HepG2 (cell line): ENCODE data around the gene TUBB4B. TPM values are rescaled to one million over a fixed set of nuclear protein-coding genes. Genes with fewer than 3 reads are reported as not detected.

Experiments used
- BORCS8-MEF2B ChIP-seq: sonication (generic); formaldehyde crosslinking; IDR thresholded peaks from 2 replicates; pipeline ENCODE4 v1.8.0; 2022; ENCODE audit warnings: mild to moderate bottlenecking, missing genetic modification reagents
- GABPB1 ChIP-seq: IDR thresholded peaks from 2 replicates; pipeline ENCODE4 v1.6.1; 2016; ENCODE audit warnings: mild to moderate bottlenecking, missing genetic modification reagents, moderate library complexity, missing compliant biosample characterization
- GTF2F1 ChIP-seq: fragments of 150-350 bp; IDR thresholded peaks from 2 replicates; pipeline ENCODE4 v1.6.1; 2014; ENCODE audit warnings: low read length
- JUND ChIP-seq: sonication (generic); formaldehyde crosslinking; IDR thresholded peaks from 2 replicates; pipeline ENCODE4 v1.8.0; 2022; ENCODE audit warnings: mild to moderate bottlenecking, missing genetic modification reagents
- KMT2A ChIP-seq: sonication (generic); formaldehyde crosslinking; IDR thresholded peaks from 2 replicates; pipeline ENCODE4 v1.4.0; 2020; ENCODE audit warnings: missing genetic modification reagents
- NBN ChIP-seq: fragments of 450-650 bp; conservative IDR thresholded peaks from 2 replicates; pipeline ENCODE4 v1.6.1; 2017
- NFKB2 ChIP-seq: sonication (generic); formaldehyde crosslinking; IDR thresholded peaks from 2 replicates; pipeline ENCODE4 v1.4.0; 2020; ENCODE audit warnings: missing genetic modification reagents, borderline replicate concordance
- NFKBIZ ChIP-seq: IDR thresholded peaks from 2 replicates; pipeline ENCODE4 v1.6.1; 2018; ENCODE audit warnings: missing genetic modification reagents, missing compliant biosample characterization
- RFXANK ChIP-seq: IDR thresholded peaks from 2 replicates; pipeline ENCODE4 v1.6.1; 2016
- SKI ChIP-seq: fragments of 450-650 bp; IDR thresholded peaks from one replicate; pipeline ENCODE4 v1.6.1; 2018; ENCODE audit warnings: mild to moderate bottlenecking; ENCODE audit not compliant: partially characterized antibody
- SP4 ChIP-seq: sonication (generic); formaldehyde crosslinking; IDR thresholded peaks from 2 replicates; pipeline ENCODE4 v1.8.1; 2023; ENCODE audit warnings: mild to moderate bottlenecking, missing genetic modification reagents
- SRF ChIP-seq: IDR thresholded peaks from 2 replicates; pipeline ENCODE4 v1.6.1; 2011; ENCODE audit warnings: mild to moderate bottlenecking, low read depth, low read length, moderate library complexity
- THYN1 ChIP-seq: sonication (generic); formaldehyde crosslinking; IDR thresholded peaks from 2 replicates; pipeline ENCODE4 v1.8.1; 2023; ENCODE audit warnings: low read depth, mild to moderate bottlenecking, moderate library complexity, missing genetic modification reagents, borderline replicate concordance
- ZFP41 ChIP-seq: sonication (generic); formaldehyde crosslinking; IDR thresholded peaks from 2 replicates; pipeline ENCODE4 v1.4.0; 2020; ENCODE audit warnings: mild to moderate bottlenecking, missing genetic modification reagents, borderline replicate concordance
- ZNF33A ChIP-seq: sonication (generic); formaldehyde crosslinking; IDR thresholded peaks from 2 replicates; pipeline ENCODE4 v1.5.1; 2020; ENCODE audit warnings: missing genetic modification reagents, mild to moderate bottlenecking, moderate library complexity, borderline replicate concordance
- ZNF34 ChIP-seq: sonication (generic); formaldehyde crosslinking; IDR thresholded peaks from 2 replicates; pipeline ENCODE4 v1.4.0; 2020; ENCODE audit warnings: mild to moderate bottlenecking, missing genetic modification reagents, borderline replicate concordance
- ZNF557 ChIP-seq: sonication (generic); formaldehyde crosslinking; IDR thresholded peaks from 2 replicates; pipeline ENCODE4 v1.4.0; 2020; ENCODE audit warnings: missing genetic modification reagents
- ZNF607 ChIP-seq: sonication (generic); formaldehyde crosslinking; IDR thresholded peaks from 2 replicates; pipeline ENCODE4 v1.5.1; 2020; ENCODE audit warnings: missing genetic modification reagents, mild to moderate bottlenecking, borderline replicate concordance
- ZNF644 ChIP-seq: IDR thresholded peaks from 2 replicates; pipeline ENCODE4 v1.6.1; 2016; ENCODE audit warnings: low read depth
- ZSCAN25 ChIP-seq: sonication (generic); formaldehyde crosslinking; IDR thresholded peaks from 2 replicates; pipeline ENCODE4 v1.8.0; 2022; ENCODE audit warnings: mild to moderate bottlenecking, missing genetic modification reagents
- ZSCAN29 ChIP-seq: sonication (generic); formaldehyde crosslinking; conservative IDR thresholded peaks from 2 replicates; pipeline ENCODE4 v1.4.0; 2020; ENCODE audit warnings: mild to moderate bottlenecking, missing genetic modification reagents
- polyA plus RNA-seq, 8 experiments: library from polyadenylated mRNA; depleted of rRNA in 3 of 8; stranded (reverse) in 7 of 8; unstranded in 1 of 8; fragments of >200 nt; fragmentation: Illumina TruSeq in 4 of 8; extraction: Trizol in 4 of 8; gene quantifications; 2 replicates each; pipeline versions ENCODE4 v1.2.1 to v1.2.3, GENCODE V29; 2011 to 2016; ENCODE audit warnings: low read depth in 4 of 8, missing spikeins in 1 of 8, mixed read lengths in 1 of 8; ENCODE audit not compliant: insufficient read depth in 1 of 8
- total RNA-seq, 5 experiments: library from RNA; depleted of rRNA; stranded (reverse); fragments of >200 nt; fragmentation: Illumina TruSeq; extraction: Trizol; gene quantifications; 2 replicates each; pipeline ENCODE4 v1.2.3, GENCODE V29; 2016; ENCODE audit warnings: low read depth in 1 of 5
- TF ChIP-seq, protein P1 (sequence below): sonication (generic); formaldehyde crosslinking; IDR thresholded peaks from 2 replicates; pipeline ENCODE4 v1.4.0; 2020; ENCODE audit warnings: mild to moderate bottlenecking, low read depth, missing genetic modification reagents
- TF ChIP-seq, protein P2 (sequence below): sonication (generic); formaldehyde crosslinking; IDR thresholded peaks from 2 replicates; pipeline ENCODE4 v1.5.0; 2020; ENCODE audit warnings: mild to moderate bottlenecking, missing genetic modification reagents
- TF ChIP-seq, protein P3 (sequence below): sonication (generic); formaldehyde crosslinking; IDR thresholded peaks from 2 replicates; pipeline ENCODE4 v1.4.0; 2020; ENCODE audit warnings: missing genetic modification reagents, borderline replicate concordance

The TUBB4B gene
- total and polyA plus RNA-seq, 2 of the 13 experiments (the other 11 are each of a cell fraction or from before 2014, with no cell fraction given): 182 to 412 TPM

DNA sequence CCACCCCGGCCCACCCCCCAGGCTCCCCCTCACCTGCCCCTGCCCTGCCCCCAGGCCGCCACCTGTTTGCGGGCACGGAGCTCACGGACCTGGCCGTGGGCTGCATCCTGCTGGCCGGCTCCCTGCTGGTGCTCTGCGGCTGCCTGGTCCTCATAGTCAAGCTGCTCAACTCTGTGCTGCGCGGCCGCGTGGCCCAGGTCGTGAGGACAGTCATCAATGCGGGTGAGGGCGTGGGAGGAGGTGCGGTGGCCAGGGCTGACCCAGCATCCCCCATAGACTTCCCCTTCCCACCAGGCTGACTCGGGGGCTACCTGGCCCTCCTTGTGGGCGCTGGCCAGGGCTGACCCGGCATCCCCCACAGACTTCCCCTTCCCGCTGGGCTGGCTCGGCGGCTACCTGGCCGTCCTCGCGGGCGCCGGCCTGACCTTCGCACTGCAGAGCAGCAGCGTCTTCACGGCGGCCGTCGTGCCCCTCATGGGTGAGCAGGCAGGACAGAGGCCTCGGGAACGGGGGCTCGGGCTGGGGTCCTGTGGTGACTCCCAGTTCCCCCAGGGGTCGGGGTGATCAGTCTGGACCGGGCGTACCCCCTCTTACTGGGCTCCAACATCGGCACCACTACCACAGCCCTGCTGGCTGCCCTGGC, 6.9 kb upstream of the TUBB4B start (continued):
- TF ChIP-seq ZFP41 (CRISPR knock-in tag) (no peak), NBN (no peak), NFKB2 (CRISPR knock-in tag) (0 out of 2 replicates have a peak, but pooled peaks have one; percentile 25), ZSCAN25 (CRISPR knock-in tag) (0 out of 2 replicates have a peak, but pooled peaks have one; percentile 59), ZNF34 (no peak), RFXANK (CRISPR knock-in tag) (no peak), ZNF644 (CRISPR knock-in tag) (no peak), JUND (CRISPR knock-in tag) (no peak), SRF (no peak), GABPB1 (peak; percentile 52; the same call in 1 of the 2 replicates), SKI (no peak), ZNF557 (CRISPR knock-in tag) (no peak), ZSCAN29 (no peak), GTF2F1 (no peak), SP4 (CRISPR knock-in tag) (no peak), ZNF33A (CRISPR knock-in tag) (no peak), BORCS8-MEF2B (CRISPR knock-in tag) (no peak), KMT2A (CRISPR knock-in tag) (0 out of 2 replicates have a peak, but pooled peaks have one; percentile 14), THYN1 (no peak), NFKBIZ (no peak), ZNF607 (CRISPR knock-in tag) (no peak)
- TF ChIP-seq, protein P1, sequence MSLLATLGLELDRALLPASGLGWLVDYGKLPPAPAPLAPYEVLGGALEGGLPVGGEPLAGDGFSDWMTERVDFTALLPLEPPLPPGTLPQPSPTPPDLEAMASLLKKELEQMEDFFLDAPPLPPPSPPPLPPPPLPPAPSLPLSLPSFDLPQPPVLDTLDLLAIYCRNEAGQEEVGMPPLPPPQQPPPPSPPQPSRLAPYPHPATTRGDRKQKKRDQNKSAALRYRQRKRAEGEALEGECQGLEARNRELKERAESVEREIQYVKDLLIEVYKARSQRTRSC (CRISPR knock-in tag): no peak
- TF ChIP-seq, protein P2, sequence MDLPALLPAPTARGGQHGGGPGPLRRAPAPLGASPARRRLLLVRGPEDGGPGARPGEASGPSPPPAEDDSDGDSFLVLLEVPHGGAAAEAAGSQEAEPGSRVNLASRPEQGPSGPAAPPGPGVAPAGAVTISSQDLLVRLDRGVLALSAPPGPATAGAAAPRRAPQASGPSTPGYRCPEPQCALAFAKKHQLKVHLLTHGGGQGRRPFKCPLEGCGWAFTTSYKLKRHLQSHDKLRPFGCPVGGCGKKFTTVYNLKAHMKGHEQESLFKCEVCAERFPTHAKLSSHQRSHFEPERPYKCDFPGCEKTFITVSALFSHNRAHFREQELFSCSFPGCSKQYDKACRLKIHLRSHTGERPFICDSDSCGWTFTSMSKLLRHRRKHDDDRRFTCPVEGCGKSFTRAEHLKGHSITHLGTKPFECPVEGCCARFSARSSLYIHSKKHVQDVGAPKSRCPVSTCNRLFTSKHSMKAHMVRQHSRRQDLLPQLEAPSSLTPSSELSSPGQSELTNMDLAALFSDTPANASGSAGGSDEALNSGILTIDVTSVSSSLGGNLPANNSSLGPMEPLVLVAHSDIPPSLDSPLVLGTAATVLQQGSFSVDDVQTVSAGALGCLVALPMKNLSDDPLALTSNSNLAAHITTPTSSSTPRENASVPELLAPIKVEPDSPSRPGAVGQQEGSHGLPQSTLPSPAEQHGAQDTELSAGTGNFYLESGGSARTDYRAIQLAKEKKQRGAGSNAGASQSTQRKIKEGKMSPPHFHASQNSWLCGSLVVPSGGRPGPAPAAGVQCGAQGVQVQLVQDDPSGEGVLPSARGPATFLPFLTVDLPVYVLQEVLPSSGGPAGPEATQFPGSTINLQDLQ (CRISPR knock-in tag): no peak; the same call in 1 of the 2 replicates
- TF ChIP-seq, protein P3, sequence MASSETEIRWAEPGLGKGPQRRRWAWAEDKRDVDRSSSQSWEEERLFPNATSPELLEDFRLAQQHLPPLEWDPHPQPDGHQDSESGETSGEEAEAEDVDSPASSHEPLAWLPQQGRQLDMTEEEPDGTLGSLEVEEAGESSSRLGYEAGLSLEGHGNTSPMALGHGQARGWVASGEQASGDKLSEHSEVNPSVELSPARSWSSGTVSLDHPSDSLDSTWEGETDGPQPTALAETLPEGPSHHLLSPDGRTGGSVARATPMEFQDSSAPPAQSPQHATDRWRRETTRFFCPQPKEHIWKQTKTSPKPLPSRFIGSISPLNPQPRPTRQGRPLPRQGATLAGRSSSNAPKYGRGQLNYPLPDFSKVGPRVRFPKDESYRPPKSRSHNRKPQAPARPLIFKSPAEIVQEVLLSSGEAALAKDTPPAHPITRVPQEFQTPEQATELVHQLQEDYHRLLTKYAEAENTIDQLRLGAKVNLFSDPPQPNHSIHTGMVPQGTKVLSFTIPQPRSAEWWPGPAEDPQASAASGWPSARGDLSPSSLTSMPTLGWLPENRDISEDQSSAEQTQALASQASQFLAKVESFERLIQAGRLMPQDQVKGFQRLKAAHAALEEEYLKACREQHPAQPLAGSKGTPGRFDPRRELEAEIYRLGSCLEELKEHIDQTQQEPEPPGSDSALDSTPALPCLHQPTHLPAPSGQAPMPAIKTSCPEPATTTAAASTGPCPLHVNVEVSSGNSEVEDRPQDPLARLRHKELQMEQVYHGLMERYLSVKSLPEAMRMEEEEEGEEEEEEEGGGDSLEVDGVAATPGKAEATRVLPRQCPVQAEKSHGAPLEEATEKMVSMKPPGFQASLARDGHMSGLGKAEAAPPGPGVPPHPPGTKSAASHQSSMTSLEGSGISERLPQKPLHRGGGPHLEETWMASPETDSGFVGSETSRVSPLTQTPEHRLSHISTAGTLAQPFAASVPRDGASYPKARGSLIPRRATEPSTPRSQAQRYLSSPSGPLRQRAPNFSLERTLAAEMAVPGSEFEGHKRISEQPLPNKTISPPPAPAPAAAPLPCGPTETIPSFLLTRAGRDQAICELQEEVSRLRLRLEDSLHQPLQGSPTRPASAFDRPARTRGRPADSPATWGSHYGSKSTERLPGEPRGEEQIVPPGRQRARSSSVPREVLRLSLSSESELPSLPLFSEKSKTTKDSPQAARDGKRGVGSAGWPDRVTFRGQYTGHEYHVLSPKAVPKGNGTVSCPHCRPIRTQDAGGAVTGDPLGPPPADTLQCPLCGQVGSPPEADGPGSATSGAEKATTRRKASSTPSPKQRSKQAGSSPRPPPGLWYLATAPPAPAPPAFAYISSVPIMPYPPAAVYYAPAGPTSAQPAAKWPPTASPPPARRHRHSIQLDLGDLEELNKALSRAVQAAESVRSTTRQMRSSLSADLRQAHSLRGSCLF (CRISPR knock-in tag): no peak
